HEK293 (cell line): ENCODE measurements around the gene ULBP3.

ENCODE experiments used
- CTCF ChIA-PET: fragments of 350-600 bp; formaldehyde crosslinking; extraction: SDS; loops from one replicate; lab custom pipeline; 2021; ENCODE audit warnings: antibody characterized with exemption; lab: Yijun Ruan, JAX
- POLR2A ChIA-PET: fragments of 300-600 bp; formaldehyde crosslinking; extraction: SDS; loops from one replicate; lab custom pipeline; 2020; ENCODE audit warnings: antibody characterized with exemption, inconsistent platforms; lab: Yijun Ruan, JAX
- H3K27ac ChIP-seq: fragments of 200-500 bp; sonication (Bioruptor generic); 2 replicates; pipeline ENCODE4 v1.5.1; 2014; ENCODE audit warnings: low read depth, low read length, control low read depth, inconsistent platforms; ENCODE audit errors: extremely low read depth
- H3K36me3 ChIP-seq, 2 experiments: fragments of 200-500 bp in 1 of 2; sonication (Bioruptor generic) in 1 of 2; 1 replicate in 1 of 2; 2 replicates in 1 of 2; pipeline ENCODE4 v1.5.1; 2014 to 2017; ENCODE audit warnings: inconsistent platforms in 2 of 2, low read length in 2 of 2; ENCODE audit not compliant: control insufficient read depth in 2 of 2, insufficient read depth in 1 of 2
- H3K4me1 ChIP-seq: fragments of 200-500 bp; sonication (Bioruptor generic); 2 replicates; pipeline ENCODE4 v1.5.1; 2014; ENCODE audit warnings: mild to moderate bottlenecking, low read length, inconsistent platforms; ENCODE audit not compliant: control insufficient read depth, insufficient read depth
- H3K4me3 ChIP-seq: 2 replicates; pipeline ENCODE4 v1.5.1; 2011; ENCODE audit warnings: low read depth, mild to moderate bottlenecking, control low read depth, low read length, moderate library complexity
- H3K9me3 ChIP-seq: fragments of 200-500 bp; sonication (Bioruptor generic); 2 replicates; pipeline ENCODE4 v1.5.1; 2014; ENCODE audit warnings: low read depth, low read length, inconsistent platforms; ENCODE audit not compliant: control insufficient read depth, insufficient read depth
- GLI2 ChIP-seq: fragments of 450-650 bp; formaldehyde crosslinking; IDR thresholded peaks from 2 replicates; pipeline ENCODE4; 2017; ENCODE audit warnings: missing biosample characterization, missing genetic modification characterization, low read depth, borderline replicate concordance
- GLIS1 ChIP-seq: fragments of 450-650 bp; formaldehyde crosslinking; IDR thresholded peaks from 2 replicates; pipeline ENCODE4 v1.5.1; 2016; ENCODE audit warnings: missing biosample characterization, missing genetic modification characterization
- OSR2 ChIP-seq: fragments of 450-650 bp; formaldehyde crosslinking; IDR thresholded peaks from 2 replicates; pipeline ENCODE4 v1.5.1; 2016; ENCODE audit warnings: missing biosample characterization, missing genetic modification characterization
- SP2 ChIP-seq: fragments of 450-650 bp; formaldehyde crosslinking; IDR thresholded peaks from 2 replicates; pipeline ENCODE4 v1.5.1; 2016; ENCODE audit warnings: missing biosample characterization, missing genetic modification characterization
- TCF7L2 ChIP-seq: IDR thresholded peaks from 2 replicates; pipeline ENCODE4 v1.6.1; 2011; ENCODE audit warnings: low read depth, mild to moderate bottlenecking, inconsistent platforms, low read length, moderate library complexity, borderline replicate concordance
- WT1 ChIP-seq: fragments of 450-650 bp; formaldehyde crosslinking; IDR thresholded peaks from 2 replicates; pipeline ENCODE4 v1.5.1; 2016; ENCODE audit warnings: missing biosample characterization, missing genetic modification characterization
- ZBTB11 ChIP-seq: fragments of 450-650 bp; formaldehyde crosslinking; conservative IDR thresholded peaks from 2 replicates; pipeline ENCODE4 v1.5.1; 2016; ENCODE audit warnings: low read depth, missing biosample characterization, missing genetic modification characterization
- ZBTB7A ChIP-seq: fragments of 450-650 bp; formaldehyde crosslinking; IDR thresholded peaks from 2 replicates; pipeline ENCODE4 v1.5.1; 2016; ENCODE audit warnings: low read depth, missing biosample characterization, missing genetic modification characterization
- ZEB2 ChIP-seq: fragments of 450-650 bp; formaldehyde crosslinking; IDR thresholded peaks from 2 replicates; pipeline ENCODE4 v1.5.1; 2016; ENCODE audit warnings: missing biosample characterization, missing genetic modification characterization
- ZFP37 ChIP-seq: fragments of 450-650 bp; formaldehyde crosslinking; IDR thresholded peaks from 2 replicates; pipeline ENCODE4 v1.5.1; 2016; ENCODE audit warnings: missing biosample characterization, missing genetic modification characterization
- ZIC2 ChIP-seq: fragments of 450-650 bp; formaldehyde crosslinking; IDR thresholded peaks from 2 replicates; pipeline ENCODE4 v1.5.1; 2016; ENCODE audit warnings: missing biosample characterization, missing genetic modification characterization
- ZNF112 ChIP-seq: fragments of 450-650 bp; formaldehyde crosslinking; IDR thresholded peaks from 2 replicates; pipeline ENCODE4 v1.5.0; 2017; ENCODE audit warnings: missing biosample characterization, missing genetic modification characterization
- ZNF184 ChIP-seq: fragments of 450-650 bp; IDR thresholded peaks from 2 replicates; pipeline ENCODE4 v1.5.1; 2018; ENCODE audit warnings: missing biosample characterization, mild to moderate bottlenecking, missing genetic modification characterization
- ZNF211 ChIP-seq: fragments of 450-650 bp; formaldehyde crosslinking; IDR thresholded peaks from 2 replicates; pipeline ENCODE4 v1.5.1; 2016; ENCODE audit warnings: low read depth, missing biosample characterization, missing genetic modification characterization
- ZNF341 ChIP-seq: fragments of 450-650 bp; formaldehyde crosslinking; IDR thresholded peaks from 2 replicates; pipeline ENCODE4; 2016; ENCODE audit warnings: low read depth, missing biosample characterization, missing genetic modification characterization
- ZNF366 ChIP-seq: fragments of 450-650 bp; formaldehyde crosslinking; conservative IDR thresholded peaks from 2 replicates; pipeline ENCODE4 v1.5.1; 2016; ENCODE audit warnings: missing biosample characterization, missing genetic modification characterization
- ZNF416 ChIP-seq: fragments of 450-650 bp; formaldehyde crosslinking; IDR thresholded peaks from 2 replicates; pipeline ENCODE4 v1.5.1; 2016; ENCODE audit warnings: missing biosample characterization, missing genetic modification characterization
- ZNF510 ChIP-seq: fragments of 450-650 bp; formaldehyde crosslinking; IDR thresholded peaks from 2 replicates; pipeline ENCODE4 v1.5.1; 2018; ENCODE audit warnings: mild to moderate bottlenecking, missing genetic modification characterization, missing biosample characterization; ENCODE audit not compliant: insufficient replicate concordance
- ZNF660 ChIP-seq: fragments of 450-650 bp; IDR thresholded peaks from 2 replicates; pipeline ENCODE4 v1.5.1; 2018; ENCODE audit warnings: missing biosample characterization, mild to moderate bottlenecking, missing genetic modification characterization
- ZNF76 ChIP-seq: fragments of 450-650 bp; formaldehyde crosslinking; IDR thresholded peaks from 2 replicates; pipeline ENCODE4; 2016; ENCODE audit warnings: low read depth, missing biosample characterization, missing genetic modification characterization, borderline replicate concordance
- ZNF837 ChIP-seq: fragments of 450-650 bp; formaldehyde crosslinking; IDR thresholded peaks from 2 replicates; pipeline ENCODE4 v1.5.1; 2016; ENCODE audit warnings: missing biosample characterization, missing genetic modification characterization
- TF ChIP-seq, protein P1 (sequence below): fragments of 450-650 bp; formaldehyde crosslinking; IDR thresholded peaks from 2 replicates; pipeline ENCODE4 v1.5.0; 2017; ENCODE audit warnings: missing biosample characterization, missing genetic modification characterization, borderline replicate concordance

ULBP3 gene

DNA sequence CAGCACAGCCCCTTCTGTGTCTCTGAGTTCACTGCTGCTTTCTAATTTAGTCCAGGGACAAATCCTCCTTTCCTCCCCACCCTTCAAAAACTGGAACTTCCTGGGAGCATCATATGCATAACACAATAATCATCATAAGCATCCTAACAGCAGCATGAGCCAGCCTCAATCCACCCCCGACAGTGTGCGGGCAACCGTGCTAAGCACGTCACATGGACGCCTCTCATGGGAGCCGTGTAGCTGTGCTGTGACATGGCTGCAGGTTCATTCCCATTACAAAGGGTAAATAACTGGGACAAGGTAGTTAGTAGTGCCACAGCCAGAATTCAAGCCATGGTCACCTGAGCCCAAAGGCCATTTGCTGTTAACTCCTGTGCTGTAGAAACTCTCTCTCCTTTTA, 24.5 kb upstream of the ULBP3 start:
- no peak for TF ChIP-seq GLI2
- TF ChIP-seq SP2 (tag by site-specific recombination) = no peak
- no peak for TF ChIP-seq ZNF76 (tag by site-specific recombination)
- TF ChIP-seq WT1 (tag by site-specific recombination) = no peak
- TF ChIP-seq ZNF341 (tag by site-specific recombination) = no peak
- no peak for TF ChIP-seq ZEB2 (tag by site-specific recombination)
- no peak for TF ChIP-seq ZNF366 (tag by site-specific recombination)
- TF ChIP-seq ZBTB7A (tag by site-specific recombination) = no peak
- TF ChIP-seq TCF7L2 = no peak
- TF ChIP-seq ZNF184 (tag by site-specific recombination) = no peak
- no peak for TF ChIP-seq ZFP37 (tag by site-specific recombination)
- TF ChIP-seq ZBTB11 (tag by site-specific recombination) = no peak
- TF ChIP-seq ZNF211 (tag by site-specific recombination) = no peak
- TF ChIP-seq ZNF510 (tag by site-specific recombination) = no peak
- no peak for TF ChIP-seq ZNF660 (tag by site-specific recombination)
- no peak for TF ChIP-seq ZNF416 (tag by site-specific recombination)
- H3K36me3 ChIP-seq = no peaks in the 10 kb centered on the region
- H3K4me3 ChIP-seq = no peak overlapping the region
- H3K9me3 ChIP-seq = no peaks in the 10 kb centered on the region
- no peaks in the 10 kb centered on the region for H3K4me1 ChIP-seq
- H3K27ac ChIP-seq = no peak overlapping the region
- CTCF ChIA-PET = interaction anchor here (6.2 kb wide), 1 partner anchor 13 kb away, joined by 52 read pairs; no protein-coding TSS in a partner anchor
- POLR2A ChIA-PET = no interaction called here

DNA sequence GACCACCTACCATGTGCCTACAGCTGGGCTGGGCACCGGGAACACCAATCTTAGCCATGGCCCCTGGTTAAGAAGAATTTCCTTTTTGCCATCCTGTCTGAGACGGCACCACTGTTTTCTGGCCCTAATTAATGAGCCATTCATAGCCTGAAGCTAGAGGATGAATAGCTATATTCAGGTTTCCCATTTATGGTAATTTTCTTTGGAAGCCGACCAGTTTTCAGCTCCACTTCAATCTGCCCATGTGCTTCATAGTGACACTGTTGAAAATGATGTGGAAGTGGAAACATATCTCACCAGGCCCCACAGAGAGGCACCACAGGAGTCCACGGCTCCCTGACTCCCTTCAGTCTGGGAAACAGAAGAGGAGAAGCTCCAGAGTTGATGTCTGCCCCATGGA, 22.6 kb upstream of the ULBP3 start:
- POLR2A ChIA-PET = no interaction called here
- H3K27ac ChIP-seq = no peak overlapping the region
- H3K36me3 ChIP-seq = no peaks in the 10 kb centered on the region
- TF ChIP-seq ZNF112 (no peak), ZNF510 (tag by site-specific recombination) (no peak), GLIS1 (tag by site-specific recombination) (peak; percentile 42; the same call in 1 of the 2 replicates), ZIC2 (tag by site-specific recombination) (peak; percentile 48; the same call in 1 of the 2 replicates), OSR2 (tag by site-specific recombination) (no peak), ZNF837 (tag by site-specific recombination) (no peak), ZFP37 (tag by site-specific recombination) (no peak)
- TF ChIP-seq, protein P1, sequence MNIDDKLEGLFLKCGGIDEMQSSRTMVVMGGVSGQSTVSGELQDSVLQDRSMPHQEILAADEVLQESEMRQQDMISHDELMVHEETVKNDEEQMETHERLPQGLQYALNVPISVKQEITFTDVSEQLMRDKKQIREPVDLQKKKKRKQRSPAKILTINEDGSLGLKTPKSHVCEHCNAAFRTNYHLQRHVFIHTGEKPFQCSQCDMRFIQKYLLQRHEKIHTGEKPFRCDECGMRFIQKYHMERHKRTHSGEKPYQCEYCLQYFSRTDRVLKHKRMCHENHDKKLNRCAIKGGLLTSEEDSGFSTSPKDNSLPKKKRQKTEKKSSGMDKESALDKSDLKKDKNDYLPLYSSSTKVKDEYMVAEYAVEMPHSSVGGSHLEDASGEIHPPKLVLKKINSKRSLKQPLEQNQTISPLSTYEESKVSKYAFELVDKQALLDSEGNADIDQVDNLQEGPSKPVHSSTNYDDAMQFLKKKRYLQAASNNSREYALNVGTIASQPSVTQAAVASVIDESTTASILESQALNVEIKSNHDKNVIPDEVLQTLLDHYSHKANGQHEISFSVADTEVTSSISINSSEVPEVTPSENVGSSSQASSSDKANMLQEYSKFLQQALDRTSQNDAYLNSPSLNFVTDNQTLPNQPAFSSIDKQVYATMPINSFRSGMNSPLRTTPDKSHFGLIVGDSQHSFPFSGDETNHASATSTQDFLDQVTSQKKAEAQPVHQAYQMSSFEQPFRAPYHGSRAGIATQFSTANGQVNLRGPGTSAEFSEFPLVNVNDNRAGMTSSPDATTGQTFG (tag by site-specific recombination) = no peak
- no peaks in the 10 kb centered on the region for H3K4me1 ChIP-seq
- no peak overlapping the region for H3K4me3 ChIP-seq
- CTCF ChIA-PET = interaction anchor here (1.1 to 2.3 kb wide), 4 partner anchors 9 to 21 kb away, joined by 4 to 14 read pairs (median 4); no protein-coding TSS in a partner anchor
- H3K9me3 ChIP-seq = no peaks in the 10 kb centered on the region
